Measurements from ENCODE around the gene ZNF784.

Gene ZNF784

DNA sequence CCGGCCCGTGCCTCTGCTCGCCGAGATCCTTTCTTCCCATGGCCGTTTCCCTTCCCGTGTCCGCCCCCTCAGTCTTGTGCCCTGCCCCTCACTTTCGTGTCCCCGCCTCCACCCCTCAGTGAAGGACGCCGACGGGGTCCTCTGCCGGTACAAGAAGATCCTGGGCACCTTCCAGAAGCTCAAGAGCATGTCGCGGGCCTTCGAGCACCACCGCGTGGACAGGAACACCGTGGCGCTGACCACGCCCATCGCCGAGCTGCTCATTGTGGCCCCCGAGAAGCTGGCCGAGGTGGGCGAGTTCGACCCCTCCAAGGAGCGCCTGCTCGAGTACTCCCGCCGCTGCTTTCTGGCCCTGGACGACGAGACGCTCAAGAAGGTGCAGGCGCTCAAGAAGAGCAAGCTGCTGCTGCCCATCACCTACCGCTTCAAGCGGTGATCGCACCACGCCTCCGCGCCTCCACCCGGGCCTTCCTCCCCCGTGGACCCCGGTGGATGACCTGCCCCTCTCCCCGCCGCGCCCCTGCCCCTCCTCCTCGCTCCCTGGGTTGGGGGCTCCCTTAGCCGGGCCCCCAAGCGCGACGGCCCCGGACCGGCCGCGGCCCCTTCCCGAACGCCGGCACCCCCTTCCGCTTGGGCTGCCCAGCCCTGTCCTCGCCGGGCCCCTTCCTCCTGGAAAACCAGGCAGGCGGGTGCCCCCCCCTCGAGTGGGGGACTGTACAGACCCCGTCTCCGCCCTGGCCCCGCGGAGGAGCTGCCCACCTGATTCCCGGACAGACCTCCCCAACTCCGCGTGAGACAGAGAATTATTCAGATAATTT, 28.2 kb upstream of the ZNF784 start:
- H3K27me3 ChIP-seq (ENCODE audit: insufficient read depth, poor library complexity, severe bottlenecking): no peaks in the 10 kb centered on the region
- TF ChIP-seq SPI1 (IDR thresholded peaks at IDR 0.05; ENCODE audit: borderline replicate concordance, low read depth): no peak
- TF ChIP-seq, protein P1, sequence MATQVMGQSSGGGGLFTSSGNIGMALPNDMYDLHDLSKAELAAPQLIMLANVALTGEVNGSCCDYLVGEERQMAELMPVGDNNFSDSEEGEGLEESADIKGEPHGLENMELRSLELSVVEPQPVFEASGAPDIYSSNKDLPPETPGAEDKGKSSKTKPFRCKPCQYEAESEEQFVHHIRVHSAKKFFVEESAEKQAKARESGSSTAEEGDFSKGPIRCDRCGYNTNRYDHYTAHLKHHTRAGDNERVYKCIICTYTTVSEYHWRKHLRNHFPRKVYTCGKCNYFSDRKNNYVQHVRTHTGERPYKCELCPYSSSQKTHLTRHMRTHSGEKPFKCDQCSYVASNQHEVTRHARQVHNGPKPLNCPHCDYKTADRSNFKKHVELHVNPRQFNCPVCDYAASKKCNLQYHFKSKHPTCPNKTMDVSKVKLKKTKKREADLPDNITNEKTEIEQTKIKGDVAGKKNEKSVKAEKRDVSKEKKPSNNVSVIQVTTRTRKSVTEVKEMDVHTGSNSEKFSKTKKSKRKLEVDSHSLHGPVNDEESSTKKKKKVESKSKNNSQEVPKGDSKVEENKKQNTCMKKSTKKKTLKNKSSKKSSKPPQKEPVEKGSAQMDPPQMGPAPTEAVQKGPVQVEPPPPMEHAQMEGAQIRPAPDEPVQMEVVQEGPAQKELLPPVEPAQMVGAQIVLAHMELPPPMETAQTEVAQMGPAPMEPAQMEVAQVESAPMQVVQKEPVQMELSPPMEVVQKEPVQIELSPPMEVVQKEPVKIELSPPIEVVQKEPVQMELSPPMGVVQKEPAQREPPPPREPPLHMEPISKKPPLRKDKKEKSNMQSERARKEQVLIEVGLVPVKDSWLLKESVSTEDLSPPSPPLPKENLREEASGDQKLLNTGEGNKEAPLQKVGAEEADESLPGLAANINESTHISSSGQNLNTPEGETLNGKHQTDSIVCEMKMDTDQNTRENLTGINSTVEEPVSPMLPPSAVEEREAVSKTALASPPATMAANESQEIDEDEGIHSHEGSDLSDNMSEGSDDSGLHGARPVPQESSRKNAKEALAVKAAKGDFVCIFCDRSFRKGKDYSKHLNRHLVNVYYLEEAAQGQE (IDR thresholded peaks at IDR 0.05; ENCODE audit: insufficient replicate concordance, low read depth): no peak
- TF ChIP-seq POLR2AphosphoS5 (IDR thresholded peaks at IDR 0.05; ENCODE audit: low read depth): no peak
- TF ChIP-seq, protein P2, sequence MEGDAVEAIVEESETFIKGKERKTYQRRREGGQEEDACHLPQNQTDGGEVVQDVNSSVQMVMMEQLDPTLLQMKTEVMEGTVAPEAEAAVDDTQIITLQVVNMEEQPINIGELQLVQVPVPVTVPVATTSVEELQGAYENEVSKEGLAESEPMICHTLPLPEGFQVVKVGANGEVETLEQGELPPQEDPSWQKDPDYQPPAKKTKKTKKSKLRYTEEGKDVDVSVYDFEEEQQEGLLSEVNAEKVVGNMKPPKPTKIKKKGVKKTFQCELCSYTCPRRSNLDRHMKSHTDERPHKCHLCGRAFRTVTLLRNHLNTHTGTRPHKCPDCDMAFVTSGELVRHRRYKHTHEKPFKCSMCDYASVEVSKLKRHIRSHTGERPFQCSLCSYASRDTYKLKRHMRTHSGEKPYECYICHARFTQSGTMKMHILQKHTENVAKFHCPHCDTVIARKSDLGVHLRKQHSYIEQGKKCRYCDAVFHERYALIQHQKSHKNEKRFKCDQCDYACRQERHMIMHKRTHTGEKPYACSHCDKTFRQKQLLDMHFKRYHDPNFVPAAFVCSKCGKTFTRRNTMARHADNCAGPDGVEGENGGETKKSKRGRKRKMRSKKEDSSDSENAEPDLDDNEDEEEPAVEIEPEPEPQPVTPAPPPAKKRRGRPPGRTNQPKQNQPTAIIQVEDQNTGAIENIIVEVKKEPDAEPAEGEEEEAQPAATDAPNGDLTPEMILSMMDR (IDR thresholded peaks at IDR 0.05; ENCODE audit: insufficient read depth, low read length): no peak
- TF ChIP-seq GABPA (IDR thresholded peaks at IDR 0.05; ENCODE audit: low read depth): no peak
- no peak overlapping the region for H3K27ac ChIP-seq (replicated peaks)
- H3K4me3 ChIP-seq (replicated peaks; ENCODE audit: insufficient read depth, low read length): no peak overlapping the region
- no peak for DNase-seq (ENCODE audit: low read depth in 1 of 2, low spot score in 1 of 2)

DNA sequence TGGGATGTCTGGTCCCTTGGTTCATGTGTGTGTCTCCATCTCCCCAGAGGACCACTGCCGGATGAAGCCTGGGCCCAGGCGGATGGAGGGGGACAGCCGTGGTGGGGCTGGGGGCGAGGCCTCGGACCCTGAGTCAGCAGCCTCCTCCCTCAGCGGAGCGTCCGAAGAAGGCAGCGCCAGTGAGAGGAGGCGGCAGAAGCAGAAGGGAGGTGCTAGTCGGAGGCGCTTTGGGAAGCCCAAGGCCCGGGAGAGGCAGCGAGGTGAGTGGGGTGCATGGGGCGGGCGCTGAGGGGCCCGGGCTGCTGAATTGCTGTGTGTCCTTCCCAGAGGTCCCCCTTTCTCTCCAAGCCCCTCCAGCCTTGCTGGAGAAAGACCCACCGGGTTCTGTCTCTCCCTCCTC, 26.9 kb upstream of the ZNF784 start:
- Histone ChIP-seq H3K27me3 (ENCODE audit: insufficient read depth, poor library complexity, severe bottlenecking) (no peaks in the 10 kb centered on the region), H3K4me3 (replicated peaks; ENCODE audit: insufficient read depth, low read length) (no peak overlapping the region), H3K27ac (replicated peaks) (no peak overlapping the region)
- TF ChIP-seq GABPA (IDR thresholded peaks at IDR 0.05; ENCODE audit: low read depth): no peak
- TF ChIP-seq POLR2AphosphoS5 (IDR thresholded peaks at IDR 0.05; ENCODE audit: low read depth): no peak
- no peak for TF ChIP-seq SPI1 (IDR thresholded peaks at IDR 0.05; ENCODE audit: borderline replicate concordance, low read depth)
- TF ChIP-seq, protein P1 (IDR thresholded peaks at IDR 0.05; ENCODE audit: insufficient replicate concordance, low read depth): no peak
- TF ChIP-seq, protein P2 (IDR thresholded peaks at IDR 0.05; ENCODE audit: insufficient read depth, low read length): no peak
- no peak for DNase-seq (ENCODE audit: low read depth in 1 of 2, low spot score in 1 of 2)

DNA sequence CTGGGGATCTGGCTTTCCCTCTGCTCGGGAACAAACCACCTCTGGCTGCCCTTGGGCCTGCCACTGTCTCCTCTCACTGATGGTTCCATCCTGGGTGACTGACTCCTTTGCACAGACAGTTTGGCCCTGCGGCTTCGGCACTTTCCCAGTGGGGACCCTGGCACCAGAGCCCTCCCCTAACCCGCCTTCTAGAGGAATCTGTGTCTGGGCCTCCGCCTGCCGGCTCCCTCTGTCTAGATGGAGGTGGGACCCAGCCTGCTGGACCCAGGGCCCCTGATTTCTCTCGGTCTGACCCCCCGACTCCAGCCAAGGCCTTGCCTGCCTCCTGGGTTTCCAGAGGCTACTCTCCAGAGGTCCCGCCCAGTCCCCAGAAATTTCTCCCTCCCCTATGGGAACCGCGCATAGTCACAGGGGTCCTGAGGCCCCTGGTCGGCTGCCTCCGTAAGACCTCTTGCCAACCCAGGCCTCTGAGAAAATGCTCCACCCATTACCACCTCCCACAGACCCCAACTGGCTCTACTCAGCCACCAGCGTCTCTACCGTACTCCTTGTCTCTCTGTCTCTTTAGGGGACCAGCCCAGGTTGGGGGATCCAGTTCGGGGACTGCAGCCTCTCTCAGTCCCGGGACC, 26.4 kb upstream of the ZNF784 start:
- TF ChIP-seq POLR2AphosphoS5 (IDR thresholded peaks at IDR 0.05; ENCODE audit: low read depth) (no peak), SPI1 (IDR thresholded peaks at IDR 0.05; ENCODE audit: borderline replicate concordance, low read depth) (no peak), GABPA (IDR thresholded peaks at IDR 0.05; ENCODE audit: low read depth) (no peak)
- TF ChIP-seq, protein P2 (IDR thresholded peaks at IDR 0.05; ENCODE audit: insufficient read depth, low read length): no peak
- TF ChIP-seq, protein P1 (IDR thresholded peaks at IDR 0.05; ENCODE audit: insufficient replicate concordance, low read depth): no peak

More for the DNA sequence above, 26.4 kb upstream of the ZNF784 start:
- H3K4me3 ChIP-seq (replicated peaks; ENCODE audit: insufficient read depth, low read length): no peak overlapping the region
- no peaks in the 10 kb centered on the region for H3K27me3 ChIP-seq (ENCODE audit: insufficient read depth, poor library complexity, severe bottlenecking)
- DNase-seq (ENCODE audit: low read depth in 1 of 2, low spot score in 1 of 2): no peak
- no peak overlapping the region for H3K27ac ChIP-seq (replicated peaks)

All from HL-60 (cell line).